ENCODE results near the gene WWOX. TPM values are rescaled to one million over a fixed set of nuclear protein-coding genes. Genes with fewer than 3 reads are reported as not detected.

The WWOX gene
- total RNA-seq, 1 donor from 2014 or later: 8.6 TPM

DNA sequence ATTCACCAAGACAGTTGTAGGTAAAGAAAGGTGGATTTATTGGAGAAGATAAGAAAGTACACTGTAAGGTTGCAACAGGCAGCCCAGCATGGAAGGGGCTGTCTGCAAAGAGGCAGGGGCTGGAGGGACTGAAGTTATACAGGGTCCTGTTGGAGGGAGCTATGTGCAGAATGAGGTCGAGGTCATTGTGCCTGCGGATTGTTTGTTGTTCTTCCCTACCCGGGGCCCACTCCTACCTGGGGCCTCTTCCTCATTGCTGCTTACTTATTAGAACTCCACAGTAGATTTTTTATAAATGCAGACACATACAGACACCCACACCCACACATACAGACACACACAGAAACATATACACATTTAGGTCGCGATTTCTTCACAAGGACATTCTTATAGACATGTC is 1034.8 kb downstream of the WWOX start:
- no peak for DNase-seq (ENCODE audit: low spot score)
- intact Hi-C loops (cut with DNase I): no loop called here

DNA sequence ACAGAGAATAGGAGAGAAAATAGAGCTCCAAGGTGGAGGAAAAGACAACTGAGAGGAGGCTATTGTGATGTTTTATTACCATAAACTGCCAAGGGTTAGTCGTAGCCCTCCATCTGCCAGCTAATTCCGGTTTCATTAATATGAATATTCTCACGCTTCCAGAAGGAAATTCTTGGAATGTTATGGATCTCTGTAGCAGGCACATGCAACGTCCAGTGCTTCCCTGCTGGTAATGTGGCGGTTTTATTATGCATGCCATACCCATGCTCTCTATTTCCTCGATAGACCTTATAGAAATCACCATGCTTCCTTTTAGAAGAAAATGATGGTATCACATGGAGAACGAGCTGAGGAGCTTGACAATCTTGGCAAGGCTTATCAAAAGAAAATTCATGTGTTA is 1037.5 kb downstream of the WWOX start:
- no peak for DNase-seq (ENCODE audit: low spot score)
- intact Hi-C loops (cut with DNase I): no loop called here

DNA sequence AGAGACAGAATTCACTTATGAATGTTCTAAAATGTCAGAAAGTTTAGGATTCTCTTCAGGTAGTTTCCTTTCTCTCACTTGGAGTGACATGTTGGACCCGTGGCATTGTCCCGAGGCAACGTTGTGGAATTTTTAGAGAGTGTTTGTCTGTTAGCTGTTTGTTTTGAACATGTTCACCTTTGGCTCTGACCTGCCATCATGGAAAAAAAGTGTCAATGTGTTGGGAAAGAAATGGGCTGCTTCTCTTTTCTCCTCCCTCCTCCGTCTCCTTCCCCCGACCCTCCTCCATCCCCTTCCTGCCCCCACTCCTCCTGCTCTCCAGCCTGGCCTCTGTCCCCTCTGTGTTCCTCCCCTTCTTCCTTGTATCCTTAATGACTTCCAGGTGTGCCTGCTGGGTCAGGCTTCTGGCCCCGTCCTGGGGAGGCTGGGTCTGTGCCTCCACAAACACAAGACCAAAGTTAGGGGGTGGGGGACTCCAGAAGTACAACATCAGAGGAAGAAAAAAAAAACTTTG is 1038.0 kb downstream of the WWOX start:
- intact Hi-C loops (cut with DNase I): no loop called here
- DNase-seq (ENCODE audit: low spot score): no peak

DNA sequence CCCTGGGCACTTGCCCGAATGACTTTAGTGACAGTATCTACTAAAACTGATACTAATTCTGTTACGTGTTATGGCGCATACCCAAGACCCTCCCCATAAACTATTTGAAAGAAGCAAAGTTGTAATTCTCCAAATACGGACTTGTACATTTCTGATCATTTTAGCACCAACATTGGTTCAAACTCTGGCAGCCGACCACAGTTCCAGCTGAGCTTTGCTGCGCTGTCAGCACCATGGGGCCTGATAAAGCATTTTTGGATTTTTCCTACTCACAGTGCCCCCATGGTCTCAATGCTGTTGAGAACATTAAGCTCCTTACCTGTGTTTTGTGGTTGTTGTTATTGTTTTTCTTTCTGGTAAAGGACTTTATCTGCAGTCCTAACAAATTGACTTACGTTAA is 1040.3 kb downstream of the WWOX start:
- intact Hi-C loops (cut with DNase I): no loop called here

DNA sequence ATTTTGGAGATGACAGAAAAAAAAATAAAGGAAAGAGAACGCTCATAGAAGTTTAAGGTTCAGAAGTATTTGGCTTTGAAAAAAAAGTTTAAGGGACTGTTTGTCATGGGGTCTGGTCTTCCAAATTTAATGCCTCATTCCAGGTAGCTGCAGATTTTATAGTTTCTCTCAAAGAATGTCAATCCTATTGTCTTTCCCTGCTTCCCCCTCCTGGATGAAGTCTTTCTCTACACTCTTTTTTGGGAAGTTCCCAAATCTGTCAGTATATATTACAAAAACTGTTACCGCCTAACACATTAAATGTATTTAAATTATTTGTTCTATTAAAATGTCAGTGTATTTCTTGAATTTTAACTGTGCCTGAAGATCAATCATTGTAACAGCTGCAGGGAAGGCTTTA is 1043.6 kb downstream of the WWOX start:
- DNase-seq (ENCODE audit: low spot score): no peak
- intact Hi-C loops (cut with DNase I): no loop called here

More for the DNA sequence above, 1040.3 kb downstream of the WWOX start:
- no peak for DNase-seq (ENCODE audit: low spot score)

DNA sequence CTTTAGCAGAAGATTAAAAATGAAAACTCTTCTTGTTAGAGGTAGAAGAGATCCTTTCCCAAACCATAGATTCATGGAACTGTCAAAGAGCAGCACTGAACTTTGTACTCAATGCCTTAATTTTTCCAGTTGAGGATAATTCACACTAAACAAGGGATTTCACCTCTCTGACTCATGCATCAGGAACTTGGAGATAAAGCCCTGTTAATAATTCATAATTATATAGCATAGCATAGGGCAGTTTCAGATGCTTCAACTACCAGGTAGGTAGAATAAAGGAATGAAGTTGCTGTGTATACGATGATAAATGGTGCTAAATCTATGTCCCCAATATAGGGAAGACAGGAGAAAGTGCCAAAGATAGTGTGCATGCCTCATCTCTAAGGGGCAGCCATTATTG is 1050.7 kb downstream of the WWOX start:
- no peak for DNase-seq (ENCODE audit: low spot score)
- intact Hi-C loops (cut with DNase I): no loop called here

DNA sequence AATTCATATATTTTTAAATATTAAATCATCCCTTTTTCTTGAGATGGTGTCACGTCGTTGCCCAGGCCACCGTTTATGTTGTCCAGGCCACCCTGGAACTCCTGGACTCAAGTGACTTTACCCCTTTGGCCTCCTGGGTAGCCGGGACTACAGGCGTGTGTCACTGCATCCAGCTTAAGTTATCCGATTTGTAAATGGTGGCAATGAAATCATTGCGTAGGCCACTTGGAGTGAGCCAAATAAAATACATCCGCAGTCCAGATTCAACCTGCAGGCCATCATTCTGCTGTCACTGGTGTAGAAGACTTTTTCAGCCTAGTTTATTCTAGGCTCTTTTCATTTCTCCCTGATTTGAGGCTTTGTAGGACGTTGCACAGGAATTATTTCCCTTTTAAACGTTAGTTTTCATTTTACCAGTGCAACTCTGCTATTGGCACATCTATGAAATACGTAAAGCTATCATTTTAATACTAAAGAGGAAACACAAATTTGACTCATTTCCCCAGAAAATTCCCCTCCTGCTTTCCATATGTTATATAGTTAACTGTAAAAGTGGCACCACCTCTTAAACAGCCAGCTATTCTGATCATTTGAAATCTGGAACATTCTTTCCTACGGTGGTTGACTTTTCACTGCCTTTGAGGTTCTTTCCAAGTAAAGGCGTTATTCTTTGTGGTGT is 1051.3 kb downstream of the WWOX start:
- DNase-seq (ENCODE audit: low spot score): no peak
- intact Hi-C loops (cut with DNase I): no loop called here

DNA sequence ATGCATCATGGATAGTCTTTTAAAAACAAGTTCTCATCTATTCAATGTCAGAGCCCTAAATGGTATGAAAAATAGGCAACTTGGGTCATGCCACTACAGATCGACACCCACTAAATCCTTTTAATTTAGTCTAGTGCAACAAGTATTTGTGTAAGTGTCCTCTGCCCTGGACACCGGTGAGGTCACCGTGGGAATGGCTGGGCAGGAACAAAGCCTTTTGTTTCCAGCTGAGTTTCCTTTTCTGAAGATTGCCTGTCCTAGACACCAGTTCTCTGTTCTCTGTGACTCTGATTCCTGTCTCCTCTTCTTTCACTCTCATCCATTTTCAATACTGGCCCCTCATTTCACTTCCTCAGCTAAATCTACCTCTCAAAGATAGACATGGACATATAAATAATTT is 1054.6 kb downstream of the WWOX start:
- DNase-seq (ENCODE audit: low spot score): no peak
- intact Hi-C loops (cut with DNase I): no loop called here

DNA sequence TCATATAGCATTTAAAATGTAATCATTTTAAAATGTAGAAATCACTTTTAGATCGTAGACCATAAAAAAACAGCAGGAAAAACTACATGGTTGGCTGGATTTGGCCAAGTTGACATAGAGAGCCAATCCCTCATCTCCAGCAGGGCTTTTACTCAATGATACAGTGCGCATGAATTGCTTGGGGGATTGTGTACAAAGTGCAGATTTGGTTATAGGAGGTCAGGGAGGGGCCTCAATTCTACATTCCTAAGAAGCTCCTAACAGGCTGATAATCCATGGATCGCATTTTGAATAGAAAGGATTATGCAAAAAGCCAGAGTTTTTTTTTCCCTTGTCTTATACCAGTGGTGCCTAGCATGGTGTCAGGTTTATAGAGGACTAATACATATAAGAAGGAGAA is 1056.0 kb downstream of the WWOX start:
- DNase-seq (ENCODE audit: low spot score): no peak
- intact Hi-C loops (cut with DNase I): no loop called here

DNA sequence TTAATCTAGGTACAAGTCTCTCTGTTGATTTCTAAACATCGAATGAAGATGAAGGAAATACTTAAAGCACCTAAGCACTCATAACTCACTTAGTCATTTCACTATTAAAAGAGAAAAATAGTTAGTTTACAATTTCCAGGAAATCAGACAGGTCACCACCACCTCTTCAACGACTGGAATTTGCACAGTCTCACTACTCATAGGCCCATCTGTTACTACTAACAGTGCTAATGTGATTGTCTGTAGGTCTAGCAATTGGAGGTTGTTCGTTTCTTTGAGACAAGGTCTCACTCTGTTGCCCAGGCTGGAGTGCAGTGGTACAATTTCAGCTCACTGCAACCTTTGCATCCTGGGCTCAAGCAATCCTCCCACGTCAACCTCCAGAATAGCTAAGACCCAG is 1056.5 kb downstream of the WWOX start:
- intact Hi-C loops (cut with DNase I): no loop called here
- DNase-seq (ENCODE audit: low spot score): no peak

DNA sequence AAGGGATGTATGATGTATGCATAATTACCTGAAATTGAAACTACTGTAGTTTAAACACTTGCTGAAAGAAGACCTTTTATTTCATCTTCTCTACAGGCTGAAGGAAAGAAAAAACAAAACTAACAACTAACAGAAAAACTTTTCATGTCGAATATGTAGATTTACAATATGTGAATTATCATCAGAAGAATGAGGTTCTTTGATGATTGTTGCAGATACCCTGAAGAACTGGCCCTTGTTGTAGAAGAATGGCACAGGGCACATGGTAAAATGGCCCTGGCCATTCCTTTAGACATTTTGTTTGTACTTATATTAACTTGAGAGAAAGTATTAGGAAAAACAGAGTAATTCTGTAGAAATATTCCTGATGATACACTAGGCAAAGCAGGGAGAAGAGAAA is 1057.3 kb downstream of the WWOX start:
- intact Hi-C loops (cut with DNase I): no loop called here
- DNase-seq (ENCODE audit: low spot score): no peak

DNA sequence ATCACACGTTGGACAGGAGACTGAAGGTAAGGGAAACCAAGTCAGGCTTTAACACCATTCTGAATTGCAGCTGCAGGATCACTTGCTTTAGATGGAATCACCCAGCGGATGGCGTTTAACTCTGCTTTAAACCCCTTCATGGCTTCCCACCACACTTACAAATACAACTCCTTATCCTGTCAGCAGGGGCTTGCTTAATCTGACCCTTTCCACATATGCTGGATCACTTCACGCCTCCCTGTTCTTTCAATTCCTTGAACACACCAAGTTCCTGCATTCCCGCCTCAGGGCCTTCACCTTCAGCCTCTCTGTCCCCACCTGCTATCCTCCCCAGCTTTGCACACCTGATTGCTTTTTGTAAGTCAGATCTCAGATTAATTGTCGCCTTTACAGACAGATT is 1058.9 kb downstream of the WWOX start:
- DNase-seq (ENCODE audit: low spot score): no peak
- intact Hi-C loops (cut with DNase I): no loop called here

DNA sequence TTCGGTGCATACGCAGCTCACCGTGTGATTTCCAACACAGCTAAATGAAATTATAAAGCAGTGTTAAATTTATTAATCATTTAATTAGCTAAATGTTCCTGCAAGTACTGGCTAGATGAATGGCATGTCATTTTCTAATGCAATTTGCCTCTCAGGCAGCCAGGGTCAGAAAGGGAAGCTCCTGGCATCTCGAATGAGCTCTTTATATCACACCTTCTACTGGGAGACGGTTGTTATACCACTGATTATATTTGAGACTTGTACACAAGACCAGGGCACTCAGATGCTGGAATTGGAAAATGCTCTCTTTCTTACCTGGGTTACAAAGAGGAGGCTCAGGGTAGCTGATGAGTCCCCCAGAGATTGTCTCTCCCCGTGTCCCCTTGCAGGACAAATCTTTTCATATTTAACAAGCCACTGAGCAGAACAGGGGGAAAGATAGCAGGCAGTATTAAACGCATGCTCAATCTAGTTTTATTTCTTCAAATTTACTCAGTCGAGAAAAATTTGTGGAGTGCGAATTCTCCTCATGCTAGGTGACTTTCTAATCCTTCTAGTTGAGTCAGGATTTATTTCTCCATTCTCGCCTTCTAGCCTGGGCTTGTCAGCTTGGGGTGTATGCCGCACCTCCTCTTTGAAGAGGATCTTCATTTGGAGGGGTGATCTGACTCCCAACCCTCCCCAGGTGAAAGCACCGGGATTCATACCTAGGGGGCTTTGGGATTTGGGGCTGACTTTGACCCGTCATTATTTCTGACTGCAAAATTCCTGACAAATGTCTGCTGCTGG is 1060.0 kb downstream of the WWOX start:
- no peak for DNase-seq (ENCODE audit: low spot score)
- intact Hi-C loops (cut with DNase I): no loop called here

DNA sequence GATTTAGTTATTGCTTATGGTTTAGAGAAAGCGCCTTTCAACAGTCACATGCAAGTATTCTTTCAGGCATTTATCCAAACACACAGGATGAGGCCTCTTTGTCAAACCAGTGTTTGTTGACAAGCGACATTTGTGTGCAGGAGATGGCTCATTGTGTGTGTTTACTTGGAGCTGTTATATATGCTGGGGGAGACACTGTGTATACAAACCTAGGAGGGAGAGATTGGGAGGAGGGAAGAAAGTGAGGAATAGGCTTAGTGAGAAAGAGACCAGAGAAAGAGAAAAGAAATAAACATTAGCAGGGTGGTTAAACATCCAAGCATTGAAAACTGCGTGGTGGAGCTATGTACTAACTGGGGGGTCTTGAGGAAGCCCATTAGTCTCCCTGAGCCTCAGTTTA is 1063.5 kb downstream of the WWOX start:
- no peak for DNase-seq (ENCODE audit: low spot score)
- intact Hi-C loops (cut with DNase I): no loop called here

DNA sequence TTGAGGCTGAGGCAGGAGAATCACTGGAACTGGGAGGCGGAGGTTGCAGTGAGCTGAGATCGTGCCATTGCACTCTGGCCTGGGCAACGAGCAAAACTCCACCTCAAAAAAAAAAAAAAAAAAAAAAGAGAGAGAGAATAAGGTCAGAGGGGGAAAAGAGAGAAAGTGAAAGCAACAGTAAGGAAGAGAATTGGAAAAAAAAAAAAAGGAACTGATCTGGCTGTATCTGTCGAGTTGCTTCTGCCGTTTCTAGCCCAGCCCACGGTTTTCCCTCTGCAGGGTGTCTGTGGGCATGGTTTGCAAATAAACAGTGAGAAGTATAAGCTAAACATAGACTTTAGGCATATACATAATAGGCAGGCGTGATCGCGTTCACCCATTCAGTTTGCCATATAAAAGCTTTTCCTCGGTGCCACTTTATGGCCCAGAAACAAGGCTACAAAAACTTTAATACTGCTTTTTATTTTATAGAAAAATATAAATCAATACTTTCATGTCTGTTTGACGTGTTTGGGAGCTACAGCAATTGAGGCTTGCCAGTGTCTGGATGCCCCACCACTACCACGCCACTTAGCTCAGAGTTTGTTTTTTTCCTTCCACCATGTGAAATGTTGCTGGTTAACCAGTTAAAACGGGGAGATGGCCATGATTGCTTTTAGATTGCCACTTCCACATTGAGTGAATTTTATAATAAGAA is 1064.4 kb downstream of the WWOX start:
- intact Hi-C loops (cut with DNase I): no loop called here
- DNase-seq (ENCODE audit: low spot score): no peak

DNA sequence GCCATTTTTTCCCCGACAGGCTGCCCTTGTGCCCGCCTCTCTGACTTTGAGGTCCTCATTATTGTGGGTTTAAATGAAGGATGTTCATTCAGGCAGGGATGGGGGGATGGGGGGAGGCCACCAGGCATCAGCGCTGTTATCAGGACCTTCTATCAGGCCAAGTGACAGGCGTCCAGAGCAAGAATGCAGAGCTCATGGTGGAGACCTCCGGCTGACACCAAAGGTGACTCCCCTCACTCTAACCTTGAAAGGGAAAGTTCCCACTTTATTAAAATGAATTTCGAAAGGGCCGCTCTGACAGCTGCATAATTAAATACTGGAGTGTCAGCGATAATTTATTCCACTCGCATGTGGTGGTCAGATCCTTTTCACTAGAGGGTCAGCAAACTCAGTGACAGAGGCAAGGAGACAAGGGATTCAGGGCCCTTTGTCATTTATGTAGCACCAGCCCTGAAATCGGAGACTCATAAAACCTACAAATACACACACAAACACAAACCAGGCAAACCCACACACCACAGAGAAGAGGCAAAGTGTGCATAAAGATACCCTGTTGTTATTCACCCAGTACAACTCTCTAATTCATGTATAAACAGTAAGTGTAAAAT is 1065.0 kb downstream of the WWOX start:
- intact Hi-C loops (cut with DNase I): no loop called here
- DNase-seq (ENCODE audit: low spot score): no peak

DNA sequence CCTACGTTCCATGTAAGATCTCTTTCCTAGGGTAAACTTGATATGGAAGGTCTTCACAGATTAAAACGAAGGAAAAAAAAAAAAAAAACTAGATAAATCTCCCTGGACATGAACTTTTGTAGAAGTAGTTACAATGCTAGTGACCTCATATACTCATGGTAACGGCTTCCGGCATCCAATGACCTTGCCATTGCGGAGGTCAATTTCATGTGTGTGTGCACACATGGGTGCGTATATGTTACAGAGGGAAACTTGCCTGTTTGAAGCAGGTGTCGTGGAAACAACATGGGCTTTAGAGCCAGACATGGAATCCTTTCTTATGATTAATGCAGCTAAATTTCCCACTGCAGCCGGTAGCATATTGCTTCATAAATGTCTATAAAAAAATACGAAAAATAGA is 1065.6 kb downstream of the WWOX start:
- intact Hi-C loops (cut with DNase I): no loop called here
- DNase-seq (ENCODE audit: low spot score): no peak

DNA sequence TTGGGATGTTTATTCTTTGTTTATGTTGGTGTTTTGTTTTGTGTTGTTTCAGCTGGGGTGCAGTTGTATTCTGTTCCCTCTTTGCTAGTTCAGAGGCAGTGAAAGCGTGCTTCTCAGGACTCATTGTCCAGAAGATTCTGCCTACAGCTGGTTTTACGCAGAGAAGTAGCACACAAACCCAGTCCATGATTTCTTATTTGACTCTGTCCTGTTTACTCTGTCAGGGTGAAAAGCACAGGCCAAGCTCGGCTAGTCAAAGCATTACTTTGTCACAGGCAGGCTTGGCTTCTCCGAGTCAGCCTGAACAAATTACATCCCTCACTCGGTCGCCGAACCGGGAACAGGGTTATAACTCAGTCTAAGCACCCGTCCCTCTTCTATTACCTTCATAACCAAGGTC is 1066.1 kb downstream of the WWOX start:
- intact Hi-C loops (cut with DNase I): no loop called here
- no peak for DNase-seq (ENCODE audit: low spot score)

DNA sequence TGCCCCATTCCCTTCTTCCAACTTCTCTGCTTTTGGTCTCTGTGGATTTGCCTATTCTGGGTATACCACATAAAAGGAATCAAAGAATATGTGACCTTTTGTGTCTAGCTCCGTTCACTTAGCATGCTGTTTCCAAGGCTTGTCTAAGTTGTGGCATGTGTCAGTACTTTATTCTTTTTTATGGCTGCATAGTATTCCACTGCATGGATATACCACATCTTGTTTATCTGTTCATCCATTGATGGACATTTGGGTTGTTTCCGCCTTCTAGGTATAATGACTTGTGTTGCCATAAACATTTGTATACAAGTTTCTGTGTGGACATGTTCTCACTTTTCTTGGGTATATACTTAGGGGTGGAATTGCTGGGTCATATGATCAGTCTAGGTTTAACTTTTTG is 1068.4 kb downstream of the WWOX start:
- intact Hi-C loops (cut with DNase I): no loop called here
- DNase-seq (ENCODE audit: low spot score): no peak

DNA sequence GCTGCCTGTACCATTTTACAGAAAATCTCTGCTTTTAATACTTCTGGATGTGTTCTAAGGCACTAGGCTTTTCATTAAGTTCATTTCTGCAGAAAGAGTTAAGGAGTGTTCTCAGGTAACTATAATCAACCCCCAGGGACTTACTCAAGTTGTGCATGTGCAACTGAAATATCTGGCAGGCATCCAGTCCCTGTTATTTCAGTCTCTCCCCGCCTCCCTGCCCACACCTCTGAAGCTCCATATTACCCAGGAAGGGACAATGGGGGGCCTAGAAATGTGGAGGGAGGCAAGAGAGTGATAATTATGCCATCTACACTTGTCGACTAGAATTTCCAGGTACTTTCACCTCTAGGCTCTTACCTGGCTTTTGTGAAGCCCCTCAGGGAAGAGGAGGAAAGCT is 1068.9 kb downstream of the WWOX start:
- intact Hi-C loops (cut with DNase I): no loop called here
- DNase-seq (ENCODE audit: low spot score): no peak
